Pancreas (tissue), 10 donors: ENCODE measurements around the gene KDM3B. TPM values are rescaled to one million over a fixed set of nuclear protein-coding genes. Genes with fewer than 3 reads are reported as not detected.

Experiments
- ATAC-seq, 4 donors: fragments of 200-7000 bp; cut with Tn5 transposase; one replicate each; pipeline versions ENCODE4 v1.8.0 to v1.9.1; 2020; ENCODE audit warnings: mild to moderate bottlenecking in 4 of 4, moderate library complexity in 4 of 4
- DNase-seq, 6 donors: peaks; one replicate each; pipeline ENCODE4 v3.0.0-alpha.2; 2020
- FAIRE-seq: peaks from 2 replicates; lab custom pipeline; 2012; peaks lifted over from hg19 to GRCh38; lab: Jason Lieb, UNC
- H3K27ac ChIP-seq, 4 donors: fragments of 200-600 bp; sonication (generic); 1 replicate in 3 of 4; 2 replicates in 1 of 4; pipeline versions ENCODE4 v1.5.0 to v1.8.0; 2020
- H3K27me3 ChIP-seq, 4 donors: fragments of 200-600 bp; one replicate each; pipeline ENCODE4 v1.8.0; 2021
- H3K36me3 ChIP-seq, 3 donors: fragments of 200-600 bp; sonication (generic) in 1 of 3; one replicate each; pipeline versions ENCODE4 v1.5.0 to v1.8.0; 2020 to 2021
- H3K4me1 ChIP-seq, 3 donors: fragments of 200-600 bp; one replicate each; pipeline ENCODE4 v1.8.0; 2021
- H3K4me3 ChIP-seq, 4 donors: fragments of 200-600 bp; sonication (generic) in 2 of 4; one replicate each; pipeline versions ENCODE4 v1.5.0 to v1.8.0; 2020 to 2021
- H3K9me3 ChIP-seq, 4 donors: fragments of 200-600 bp; one replicate each; pipeline ENCODE4 v1.8.0; 2021
- CTCF ChIP-seq, 4 donors: fragments of 200-600 bp; sonication (generic) in 3 of 4; IDR thresholded peaks; one replicate each; pipeline versions ENCODE4 v1.5.0 to v1.8.0; 2021; ENCODE audit warnings: antibody characterized with exemption in 4 of 4
- whole genome bisulfite sequencing, 2 donors: extraction: QIAGEN DNeasy Blood & Tissue Kit; methylation state at CpG; one replicate each; pipeline ENCODE4 v1.1.7; 2013; 5-methylcytosine and 5-hydroxymethylcytosine counted together
- intact Hi-C, 3 donors: fragments of 100-400 bp; cut with DNase I; formaldehyde crosslinking; loops; one replicate each; pipeline versions ENCODE4 v1.11.1 to v1.14.2; 2022
- polyA plus RNA-seq, 2 donors: library from polyadenylated mRNA; stranded (reverse); fragments of 200-250 nt; gene quantifications; one replicate each; pipeline ENCODE4 v1.2.3, GENCODE V29; 2013
- total RNA-seq, 6 donors: library from RNA; stranded (reverse); fragmentation: NEBNext Ultra II Directional in 4 of 6; extraction: Animal tissue kit (Norgen Biotek cat#: 25700) in 4 of 6; gene quantifications; one replicate each; pipeline versions ENCODE4 v1.2.1 to v1.2.4, GENCODE V29; 2021 to 2023
- donor health status: healthy with polysubstance abuse.
- donor health status: DM: no; HTN: no; CAD: no; lungs with moderate emphysema.
- donor health status: DM: no; HTN: no; CAD: no.
- donor health status: control.
- donor health status: control.
- donor health status: Bipolar disorder and iron deficiency.
- donor health status: DM: yes; HTN: yes; CAD: no.
- donor health status: DM: no; HTN: no; CAD: no.
- donor health status: DM: no; HTN: no; CAD: no.
- donor health status: DM: yes; HTN: yes; CAD: no.

KDM3B gene
- total and polyA plus RNA-seq, 8 donors, result 14.3 to 38.3 (median 24.9) TPM

DNA sequence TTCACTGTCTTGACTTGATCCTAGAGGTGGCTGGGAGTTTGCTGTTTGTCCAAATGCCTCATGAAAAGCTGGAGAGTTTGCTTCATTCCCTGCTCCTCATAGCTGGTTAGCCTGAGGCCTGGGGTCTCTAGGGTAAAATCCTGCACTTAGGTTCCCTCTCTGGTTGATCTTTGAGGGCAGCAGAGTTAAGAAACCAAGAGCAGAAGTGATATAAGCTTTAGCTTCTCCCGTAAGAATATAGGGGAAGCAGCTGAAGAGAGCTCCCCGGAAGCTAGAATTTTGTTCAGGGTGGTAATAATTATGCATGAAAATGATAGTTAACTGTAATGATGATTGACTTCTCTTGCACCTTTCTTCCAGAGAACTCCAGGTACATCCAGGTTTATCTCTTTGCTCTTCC, 13.0 kb upstream of the KDM3B start:
- Histone ChIP-seq H3K36me3 (peaks cover 0 to 32% (median 7%) of the 10 kb centered on the region in 3 donors), H3K4me3 (peak overlapping the region; percentile 61 to 95 (median 90)), H3K4me1 (peaks cover 0 to 17% (median 5%) of the 10 kb centered on the region in 3 donors), H3K27ac (peak overlapping the region in 2 of 4 donors; percentile 98 to 99), H3K9me3 (no peaks in the 10 kb centered on the region), H3K27me3 (no peaks in the 10 kb centered on the region)
- no peak for TF ChIP-seq CTCF (IDR thresholded peaks at IDR 0.05)
- intact Hi-C loops, result no loop called here
- ATAC-seq (no peak), FAIRE-seq (no peak), DNase-seq (no peak)
- WGBS, 2 donors, result 35 to 55% methylated on average over 2 of the region's 2 CpGs

GRCh38 chr5:138340008-138340407, 12.5 kb upstream of the KDM3B start:
- Histone ChIP-seq H3K36me3 (peaks cover 2 to 37% (median 8%) of the 10 kb centered on the region in 3 donors), H3K4me1 (peaks cover 0 to 17% (median 5%) of the 10 kb centered on the region in 3 donors), H3K27me3 (no peaks in the 10 kb centered on the region), H3K27ac (no peak overlapping the region), H3K9me3 (no peaks in the 10 kb centered on the region), H3K4me3 (peak overlapping the region in 2 of 4 donors; percentile 87 to 93)
- no peak for DNase-seq
- WGBS, 2 donors, result 53 to 70% methylated on average over 3 of the region's 3 CpGs
- no peak for TF ChIP-seq CTCF (IDR thresholded peaks at IDR 0.05)
- intact Hi-C loops, result no loop called here
- no peak for ATAC-seq
- FAIRE-seq, result no peak

DNA sequence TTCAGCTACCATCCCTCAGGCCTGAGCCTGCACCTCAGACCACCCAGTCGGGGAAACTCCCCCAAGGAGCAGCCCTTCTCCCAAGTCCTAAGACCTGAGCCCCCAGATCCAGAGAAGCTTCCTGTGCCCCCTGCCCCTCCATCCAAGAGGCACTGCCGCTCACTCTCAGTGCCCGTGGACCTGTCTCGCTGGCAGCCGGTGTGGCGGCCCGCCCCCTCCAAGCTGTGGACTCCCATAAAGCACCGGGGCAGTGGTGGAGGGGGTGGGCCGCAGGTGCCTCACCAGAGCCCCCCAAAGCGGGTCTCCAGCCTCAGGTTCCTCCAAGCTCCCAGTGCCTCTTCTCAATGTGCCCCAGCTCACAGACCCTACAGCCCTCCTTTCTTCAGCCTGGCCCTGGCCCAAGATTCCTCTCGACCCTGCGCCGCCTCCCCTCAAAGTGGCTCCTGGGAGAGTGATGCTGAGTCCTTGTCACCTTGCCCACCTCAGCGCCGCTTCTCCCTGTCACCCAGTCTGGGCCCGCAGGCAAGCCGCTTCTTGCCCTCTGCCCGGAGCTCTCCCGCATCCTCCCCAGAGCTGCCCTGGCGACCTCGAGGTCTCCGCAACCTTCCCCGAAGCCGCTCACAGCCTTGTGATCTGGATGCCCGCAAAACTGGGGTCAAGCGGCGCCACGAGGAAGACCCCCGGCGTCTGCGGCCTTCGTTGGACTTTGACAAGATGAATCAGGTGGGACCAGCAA, 7.4 kb upstream of the KDM3B start:
- peak in 2 of 6 donors; percentile 30 to 68 for DNase-seq

GRCh38 chr5:138346889-138347288, 5.6 kb upstream of the KDM3B start:
- H3K4me1 ChIP-seq, result no peaks in the 10 kb centered on the region
- H3K27me3 ChIP-seq, result no peaks in the 10 kb centered on the region
- H3K27ac ChIP-seq, result no peak overlapping the region
- no peak for TF ChIP-seq CTCF (IDR thresholded peaks at IDR 0.05)
- no peak for FAIRE-seq
- H3K9me3 ChIP-seq, result no peaks in the 10 kb centered on the region
- intact Hi-C loops, result no loop called here
- 89% methylated on average over 14 of the region's 14 CpGs for WGBS, 2 donors
- H3K4me3 ChIP-seq, result no peak overlapping the region
- DNase-seq, result peak in 1 of 6 donors; percentile 67
- H3K36me3 ChIP-seq, result peaks cover 7 to 64% (median 27%) of the 10 kb centered on the region in 3 donors
- ATAC-seq, result no peak

More for the DNA sequence above, 7.4 kb upstream of the KDM3B start:
- no peak overlapping the region for H3K27ac ChIP-seq
- ATAC-seq (peak in 1 of 4 donors; percentile 13), FAIRE-seq (no peak)
- H3K27me3 ChIP-seq, result no peaks in the 10 kb centered on the region
- no peaks in the 10 kb centered on the region for H3K9me3 ChIP-seq
- H3K4me1 ChIP-seq, result peaks cover 0 to 8% (median 3%) of the 10 kb centered on the region in 3 donors
- H3K4me3 ChIP-seq, result no peak overlapping the region
- WGBS, 2 donors, result 96 to 97% methylated on average over 32 of the region's 32 CpGs
- intact Hi-C loops, result no loop called here
- peaks cover 7 to 72% (median 30%) of the 10 kb centered on the region in 3 donors for H3K36me3 ChIP-seq
- TF ChIP-seq CTCF (IDR thresholded peaks at IDR 0.05), result no peak
